ENCODE data around the gene GBA2. TPM values are rescaled to one million over a fixed set of nuclear protein-coding genes. Genes with fewer than 3 reads are reported as not detected.

GBA2 gene
- total RNA-seq, 1 experiment from 2014 or later = 75.2 TPM

DNA sequence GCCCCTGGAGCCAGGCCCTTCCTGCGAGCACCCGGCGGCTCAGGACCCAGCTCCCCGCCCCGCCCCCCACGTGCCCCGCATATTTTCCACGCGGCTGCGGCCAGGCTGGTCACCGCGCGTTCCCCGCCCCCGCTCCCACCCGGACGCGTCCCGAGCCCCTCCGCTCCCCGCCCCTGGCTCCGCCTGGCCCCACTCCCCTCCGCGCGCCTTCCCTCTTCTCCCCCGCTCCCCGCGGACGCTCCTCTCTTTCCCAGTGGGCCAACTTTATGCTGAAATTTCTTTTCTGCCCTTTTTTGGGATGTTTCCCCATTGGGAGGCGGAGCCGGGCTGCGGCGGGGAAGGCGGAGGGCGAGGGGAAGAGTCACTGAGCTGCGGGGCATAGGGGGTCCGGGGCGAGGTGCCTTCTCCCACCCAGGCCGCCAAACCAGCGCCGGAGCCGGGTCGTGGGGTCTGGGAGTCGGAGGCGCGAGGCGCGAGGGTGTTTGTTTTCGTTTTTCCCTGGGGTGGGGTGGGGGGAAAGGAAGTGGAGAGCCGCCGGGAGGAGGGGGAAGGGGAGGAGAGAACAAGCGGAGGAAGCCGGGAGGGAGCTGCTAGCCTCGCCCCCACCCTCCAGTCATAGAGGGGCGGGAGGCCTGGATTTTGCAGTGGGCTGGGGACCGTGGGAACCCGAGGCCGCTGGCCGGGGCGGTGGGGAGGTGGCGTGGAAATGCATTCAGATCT is 58.3 kb downstream of the GBA2 start:
- peak; percentile 93 for DNase-seq
- no peaks in the 10 kb centered on the region for H3K27me3 ChIP-seq (ENCODE audit: control insufficient read depth, insufficient read depth, low read length)
- H3K4me3 ChIP-seq (ENCODE audit: insufficient read depth, low read depth, low read length) = peak overlapping the region; percentile 92
- peaks cover 11% of the 10 kb centered on the region for H3K36me3 ChIP-seq (replicated peaks; ENCODE audit: control insufficient read depth, insufficient read depth, low read length)

DNA sequence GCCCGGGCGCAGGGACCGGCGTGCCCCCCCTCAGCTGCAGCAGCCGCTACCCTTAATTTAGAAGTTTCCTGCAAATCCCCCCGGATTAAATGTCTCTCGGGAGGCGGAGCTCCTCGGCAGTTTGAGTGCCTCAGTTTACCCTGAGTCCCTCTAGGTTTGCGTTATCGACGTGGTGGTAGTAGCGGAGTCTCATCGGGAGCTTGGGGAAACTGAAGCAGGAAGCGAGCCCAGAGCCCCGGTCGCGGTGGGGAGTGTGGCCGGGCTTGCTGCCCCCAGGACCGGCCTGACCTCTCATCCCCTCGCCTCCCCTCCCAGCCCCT is 58.8 kb downstream of the GBA2 start:
- Histone ChIP-seq H3K4me3 (ENCODE audit: insufficient read depth, low read depth, low read length) (peak overlapping the region; percentile 92), H3K27me3 (ENCODE audit: control insufficient read depth, insufficient read depth, low read length) (no peaks in the 10 kb centered on the region), H3K36me3 (replicated peaks; ENCODE audit: control insufficient read depth, insufficient read depth, low read length) (peaks cover 15% of the 10 kb centered on the region)
- DNase-seq = no peak

DNA sequence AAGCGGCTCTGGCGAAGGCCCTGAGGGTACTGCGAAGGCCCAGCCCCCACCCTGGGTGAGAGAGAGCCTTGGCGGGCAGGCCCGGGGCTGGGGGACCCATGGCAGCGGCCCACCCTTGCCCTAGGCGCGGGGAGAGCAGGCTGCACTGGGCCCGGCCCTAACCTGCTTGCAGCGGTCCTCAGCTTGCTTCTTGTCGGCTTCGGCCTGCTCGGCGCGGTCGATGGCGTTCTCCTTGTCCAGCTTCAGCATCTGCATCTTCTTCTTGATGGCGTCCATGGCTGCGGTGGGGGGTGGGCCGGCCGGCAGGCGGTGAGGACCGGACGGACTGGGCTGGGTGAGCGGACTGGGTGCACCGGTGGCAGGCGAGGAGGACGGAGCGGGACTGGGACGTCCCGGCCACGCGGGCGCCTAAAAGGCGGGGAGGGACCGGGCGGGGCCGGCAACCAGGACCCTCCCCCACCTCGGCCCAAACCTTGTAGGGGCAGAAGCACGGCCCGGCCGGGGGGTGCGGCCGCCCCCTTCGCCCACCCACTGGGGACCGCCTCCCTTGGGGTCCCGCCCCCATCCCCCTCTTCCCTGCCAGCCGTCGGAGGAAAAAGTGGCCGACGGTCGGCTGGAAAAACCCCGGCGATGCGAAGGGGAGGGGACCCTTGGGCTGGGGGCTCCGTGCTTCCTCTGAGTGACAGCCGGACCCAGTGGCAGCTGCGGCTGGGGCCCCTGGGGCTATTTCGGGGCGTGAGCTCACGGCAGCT is 59.3 kb downstream of the GBA2 start, which contains the start of gene TPM2:
Gene TPM2, minus strand, starts transcription at position 384 of the 752 bp plus-strand sequence. Its CDS starts 108 bp downstream, at position 276.
- Histone ChIP-seq H3K4me3 (ENCODE audit: insufficient read depth, low read depth, low read length) (peak within 1 kb of the TSS; percentile 92), H3K27me3 (ENCODE audit: control insufficient read depth, insufficient read depth, low read length) (no peaks in the 10 kb centered on the region), H3K36me3 (replicated peaks; ENCODE audit: control insufficient read depth, insufficient read depth, low read length) (peaks cover 21% of the 10 kb centered on the region)
- DNase-seq = peak; percentile 95

- H3K27me3 ChIP-seq (ENCODE audit: control insufficient read depth, insufficient read depth, low read length) = no peaks in the 10 kb centered on the region
- DNase-seq = peak; percentile 41
- peaks cover 27% of the 10 kb centered on the region for H3K36me3 ChIP-seq (replicated peaks; ENCODE audit: control insufficient read depth, insufficient read depth, low read length)
- peak overlapping the region; percentile 92 for H3K4me3 ChIP-seq (ENCODE audit: insufficient read depth, low read depth, low read length)
Observed at GRCh38 chr9:35688558-35689541, 60.2 kb downstream of the GBA2 start.

DNA sequence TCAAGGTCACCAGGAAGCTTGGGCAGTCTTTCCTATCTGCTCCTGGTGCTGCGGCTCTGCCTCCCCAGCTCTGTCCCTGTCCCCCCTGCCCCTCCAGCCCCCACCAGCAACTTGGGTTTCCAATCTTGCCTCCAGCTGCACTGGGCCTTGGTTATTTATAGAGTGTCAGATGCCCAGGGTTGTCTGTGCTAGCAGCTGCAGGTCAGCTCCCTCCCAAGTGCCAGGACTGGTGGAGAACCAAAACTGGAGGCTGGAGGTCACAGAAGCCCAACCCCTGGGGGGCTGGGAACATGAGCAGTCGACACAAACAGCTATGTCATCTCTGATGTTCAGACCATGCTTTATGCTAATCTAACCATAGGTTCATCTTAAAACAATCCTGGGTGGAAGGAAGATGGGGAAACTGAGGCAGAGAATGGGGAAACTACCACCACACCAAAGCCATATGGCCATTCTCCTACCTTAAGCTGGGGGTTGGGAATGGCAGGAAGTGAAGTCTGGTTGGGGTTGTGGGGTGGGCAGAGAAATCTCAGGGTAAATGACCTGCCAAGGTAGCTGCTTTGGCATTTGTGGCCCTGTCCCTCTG is 61.0 kb downstream of the GBA2 start:
- DNase-seq = no peak
- Histone ChIP-seq H3K36me3 (replicated peaks; ENCODE audit: control insufficient read depth, insufficient read depth, low read length) (peaks cover 33% of the 10 kb centered on the region), H3K4me3 (ENCODE audit: insufficient read depth, low read depth, low read length) (no peak overlapping the region; the same call in 1 of the 2 replicates), H3K27me3 (ENCODE audit: control insufficient read depth, insufficient read depth, low read length) (no peaks in the 10 kb centered on the region)

DNA sequence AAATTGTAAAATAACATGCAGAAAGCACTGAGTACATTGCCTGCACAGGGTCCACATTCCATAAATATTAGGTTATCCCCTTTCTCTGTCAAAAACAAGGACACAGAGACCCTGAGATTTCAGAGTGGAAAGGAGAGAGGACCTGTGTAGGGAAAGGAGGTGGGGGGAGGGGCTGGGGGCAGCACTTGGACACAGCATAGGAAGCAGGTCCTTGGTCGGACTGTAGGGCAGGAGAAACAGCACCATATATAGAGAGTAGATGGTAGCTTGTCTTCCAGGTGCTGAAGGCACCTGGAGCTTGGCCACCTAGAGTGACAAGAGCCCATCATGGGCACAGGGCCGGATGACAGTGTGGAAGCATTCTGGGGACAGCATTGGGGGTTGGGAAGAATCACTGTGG is 61.7 kb downstream of the GBA2 start:
- peak; percentile 62 for DNase-seq
- H3K4me3 ChIP-seq (ENCODE audit: insufficient read depth, low read depth, low read length) = no peak overlapping the region
- peaks cover 37% of the 10 kb centered on the region for H3K36me3 ChIP-seq (replicated peaks; ENCODE audit: control insufficient read depth, insufficient read depth, low read length)
- no peaks in the 10 kb centered on the region for H3K27me3 ChIP-seq (ENCODE audit: control insufficient read depth, insufficient read depth, low read length)

Other genes starting within 250 kb of the GBA2 start
- 6.0 and 11.9 TPM in 2 replicates for gene TESK1, start 144.0 kb downstream of the GBA2 start, total RNA-seq (2014; rRNA removed; shearing (Covaris generic))
- 1.9 and 4.6 TPM in 2 replicates for gene CD72, start 130.8 kb downstream of the GBA2 start, total RNA-seq (2014; rRNA removed; shearing (Covaris generic))
- gene SIT1, start 98.3 kb downstream of the GBA2 start, total RNA-seq (2014; rRNA removed; shearing (Covaris generic)) = 0.69 and 2.3 TPM in 2 replicates
- gene RMRP, start 91.2 kb downstream of the GBA2 start, total RNA-seq (2014; rRNA removed; shearing (Covaris generic)) = 10,629 and 14,347 TPM in 2 replicates
- 4.1 and 9.3 TPM in 2 replicates for gene CCDC107, start 90.9 kb downstream of the GBA2 start, total RNA-seq (2014; rRNA removed; shearing (Covaris generic))
- gene ARHGEF39, start 84.0 kb downstream of the GBA2 start, total RNA-seq (2014; rRNA removed; shearing (Covaris generic)) = 17.4 and 21.4 TPM in 2 replicates
- gene CA9, start 75.3 kb downstream of the GBA2 start, total RNA-seq (2014; rRNA removed; shearing (Covaris generic)) = 0.78 TPM in 1 of 2 replicates, not detected in the other
- gene TPM2, start 59.3 kb downstream of the GBA2 start, total RNA-seq (2014; rRNA removed; shearing (Covaris generic)) = 117 and 129 TPM in 2 replicates
- gene TLN1, start 17.0 kb downstream of the GBA2 start, total RNA-seq (2014; rRNA removed; shearing (Covaris generic)) = 91.2 and 106 TPM in 2 replicates
- gene CREB3, start 16.6 kb downstream of the GBA2 start, total RNA-seq (2014; rRNA removed; shearing (Covaris generic)) = 26.0 and 28.6 TPM in 2 replicates
- gene RGP1, start 59 bp upstream of the GBA2 start, total RNA-seq (2014; rRNA removed; shearing (Covaris generic)) = 14.4 and 16.4 TPM in 2 replicates
- not detected in 2 replicates for gene MSMP, start 5.0 kb upstream of the GBA2 start, total RNA-seq (2014; rRNA removed; shearing (Covaris generic))
- gene NPR2, start 42.4 kb upstream of the GBA2 start, total RNA-seq (2014; rRNA removed; shearing (Covaris generic)) = 6.4 and 7.5 TPM in 2 replicates
- 0.15 and 0.55 TPM in 2 replicates for gene SPAG8, start 63.0 kb upstream of the GBA2 start, total RNA-seq (2014; rRNA removed; shearing (Covaris generic))
- gene HINT2, start 65.8 kb upstream of the GBA2 start, total RNA-seq (2014; rRNA removed; shearing (Covaris generic)) = 46.9 and 53.8 TPM in 2 replicates
- gene FAM221B, start 79.5 kb upstream of the GBA2 start, total RNA-seq (2014; rRNA removed; shearing (Covaris generic)) = not detected in 2 replicates
- gene TMEM8B, start 80.0 kb upstream of the GBA2 start, total RNA-seq (2014; rRNA removed; shearing (Covaris generic)) = 2.0 and 3.1 TPM in 2 replicates
- not detected in 2 replicates for gene OR13J1, start 121.2 kb upstream of the GBA2 start, total RNA-seq (2014; rRNA removed; shearing (Covaris generic))
- 0.21 TPM in 1 of 2 replicates, not detected in the other for gene HRCT1, start 157.0 kb upstream of the GBA2 start, total RNA-seq (2014; rRNA removed; shearing (Covaris generic))
- 0.07 TPM in 1 of 2 replicates, not detected in the other for gene SPAAR, start 160.3 kb upstream of the GBA2 start, total RNA-seq (2014; rRNA removed; shearing (Covaris generic))
- gene OR2S2, start 208.9 kb upstream of the GBA2 start, total RNA-seq (2014; rRNA removed; shearing (Covaris generic)) = not detected in 2 replicates

All from H7 (cell line).